Right ventricle myocardium inferior (tissue), 1 donor: Measurements from ENCODE around the gene COA3. TPM values are rescaled to one million over a fixed set of nuclear protein-coding genes. Genes with fewer than 3 reads are reported as not detected.
"Not testable (repeated sequence)": the region's sequence is repeated elsewhere in the genome, so short reads cannot be mapped to it uniquely, and the experiment has no call there.

Experiments
- ATAC-seq: fragments of 200-7000 bp; cut with Tn5 transposase; one replicate; pipeline ENCODE4 v1.9.1; 2020; ENCODE audit warnings: mild to moderate bottlenecking, moderate library complexity
- DNase-seq: peaks from one replicate; pipeline ENCODE4 v3.0.0; 2021; ENCODE audit errors: missing footprints
- intact Hi-C: fragments of 100-400 bp; cut with DNase I; formaldehyde crosslinking; loops from one replicate; pipeline ENCODE4 v1.11.0; 2022
- total RNA-seq: library from RNA; stranded (reverse); fragmentation: NEBNext Ultra II Directional; extraction: Animal tissue kit (Norgen Biotek cat#: 25700); gene quantifications from one replicate; pipeline ENCODE4 v1.2.1, GENCODE V29; 2021
- donor health status: DM: no; HTN: yes; CAD: no; lungs with severe emphysema.

COA3 gene
- total RNA-seq, 1 donor from 2014 or later: 72.6 TPM

DNA sequence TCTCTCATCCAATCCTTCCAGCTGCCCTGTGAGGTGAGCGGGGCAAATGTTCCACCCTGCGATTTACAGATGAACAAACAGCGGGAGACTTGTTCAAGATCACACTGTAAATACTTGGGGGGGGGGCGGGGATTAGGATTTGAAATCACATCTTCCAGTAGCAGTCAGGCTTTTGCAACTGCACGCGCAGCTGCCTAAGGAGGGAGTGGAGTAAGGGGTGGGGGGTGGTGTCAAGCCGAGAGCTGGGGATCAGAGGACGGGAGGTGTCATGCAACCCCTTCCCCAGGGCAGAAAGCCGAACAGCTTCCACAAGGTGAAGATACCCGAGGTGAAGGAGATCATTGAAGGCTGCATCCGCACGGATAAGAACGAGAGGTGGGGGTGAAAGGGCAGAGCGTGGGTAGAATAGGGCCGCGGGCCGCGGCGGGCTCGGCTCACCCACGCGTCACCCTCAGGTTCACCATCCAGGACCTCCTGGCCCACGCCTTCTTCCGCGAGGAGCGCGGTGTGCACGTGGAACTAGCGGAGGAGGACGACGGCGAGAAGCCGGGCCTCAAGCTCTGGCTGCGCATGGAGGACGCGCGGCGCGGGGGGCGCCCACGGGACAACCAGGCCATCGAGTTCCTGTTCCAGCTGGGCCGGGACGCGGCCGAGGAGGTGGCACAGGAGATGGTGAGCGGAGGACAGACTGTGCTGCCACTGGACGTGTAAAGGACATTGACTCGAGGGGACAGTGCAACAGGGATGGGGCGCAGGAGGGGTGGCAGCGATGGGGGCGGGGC lies 13.5 kb downstream of the COA3 start:
- no peak for ATAC-seq
- no peak for DNase-seq
- intact Hi-C loops: no loop called here

DNA sequence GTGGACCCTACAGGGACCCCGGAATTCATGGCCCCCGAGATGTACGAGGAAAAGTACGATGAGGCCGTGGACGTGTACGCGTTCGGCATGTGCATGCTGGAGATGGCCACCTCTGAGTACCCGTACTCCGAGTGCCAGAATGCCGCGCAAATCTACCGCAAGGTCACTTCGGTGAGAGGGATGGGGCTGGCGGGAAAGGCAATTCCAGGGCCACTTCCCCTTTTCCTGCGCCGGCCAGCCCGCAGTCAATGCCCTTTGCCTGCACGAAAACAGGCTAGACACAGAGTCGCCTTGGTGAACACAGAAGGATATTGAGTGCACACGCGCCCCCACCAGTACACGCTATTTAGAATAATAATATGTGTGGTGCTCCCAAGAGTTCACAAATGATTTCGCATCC lies 14.1 kb downstream of the COA3 start:
- intact Hi-C loops: no loop called here
- ATAC-seq (no peak), DNase-seq (no peak)

DNA sequence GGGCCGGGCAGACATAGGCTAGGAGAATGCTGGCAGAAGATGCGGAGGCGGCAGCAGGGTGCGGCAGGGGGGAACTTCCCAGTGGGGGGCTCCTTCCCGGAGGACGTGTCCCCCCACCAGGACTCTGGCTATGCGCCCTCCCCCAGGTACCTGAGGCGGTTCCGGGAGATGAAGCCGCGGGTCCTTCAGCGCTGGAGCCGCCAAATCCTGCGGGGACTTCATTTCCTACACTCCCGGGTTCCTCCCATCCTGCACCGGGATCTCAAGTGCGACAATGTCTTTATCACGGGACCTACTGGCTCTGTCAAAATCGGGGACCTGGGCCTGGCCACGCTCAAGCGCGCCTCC lies 14.7 kb downstream of the COA3 start:
- intact Hi-C loops: no loop called here
- no peak for DNase-seq
- ATAC-seq: no peak

DNA sequence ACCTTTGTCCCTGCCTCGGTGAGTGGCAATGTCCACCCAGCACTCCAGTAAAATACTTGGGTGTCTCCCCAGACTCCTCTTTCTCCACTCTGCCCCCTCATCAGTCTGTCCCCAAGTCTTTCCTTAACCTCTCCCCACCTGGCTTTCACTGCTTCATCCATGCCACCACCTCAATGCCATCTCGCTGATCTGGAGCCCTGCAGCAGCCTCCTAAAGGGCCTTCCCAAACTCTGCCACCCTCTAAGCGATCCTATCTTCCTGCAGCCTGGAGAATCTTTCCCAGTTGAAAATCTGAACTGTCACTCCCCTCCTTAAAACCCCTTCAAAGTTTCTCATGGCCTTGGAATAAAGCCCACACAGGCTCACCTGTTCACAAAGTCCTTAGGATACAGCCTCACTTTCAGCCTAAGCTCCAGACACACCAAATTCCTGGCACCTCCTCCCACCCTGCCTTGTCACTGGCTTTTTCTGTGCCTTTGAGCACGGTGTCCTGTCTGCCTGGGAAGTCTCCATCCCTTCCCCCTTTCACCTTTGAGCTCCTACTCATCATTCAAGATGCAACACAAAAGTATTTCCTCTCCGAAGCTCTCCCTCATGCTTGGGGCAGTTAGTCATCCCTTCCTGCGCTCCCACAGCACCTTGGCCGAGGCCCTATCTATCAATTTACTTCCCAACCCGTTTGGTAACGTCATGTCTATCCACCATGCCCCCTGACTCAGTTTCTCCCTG lies 15.3 kb downstream of the COA3 start:
- ATAC-seq (no peak), DNase-seq (no peak)
- intact Hi-C loops: no loop called here

DNA sequence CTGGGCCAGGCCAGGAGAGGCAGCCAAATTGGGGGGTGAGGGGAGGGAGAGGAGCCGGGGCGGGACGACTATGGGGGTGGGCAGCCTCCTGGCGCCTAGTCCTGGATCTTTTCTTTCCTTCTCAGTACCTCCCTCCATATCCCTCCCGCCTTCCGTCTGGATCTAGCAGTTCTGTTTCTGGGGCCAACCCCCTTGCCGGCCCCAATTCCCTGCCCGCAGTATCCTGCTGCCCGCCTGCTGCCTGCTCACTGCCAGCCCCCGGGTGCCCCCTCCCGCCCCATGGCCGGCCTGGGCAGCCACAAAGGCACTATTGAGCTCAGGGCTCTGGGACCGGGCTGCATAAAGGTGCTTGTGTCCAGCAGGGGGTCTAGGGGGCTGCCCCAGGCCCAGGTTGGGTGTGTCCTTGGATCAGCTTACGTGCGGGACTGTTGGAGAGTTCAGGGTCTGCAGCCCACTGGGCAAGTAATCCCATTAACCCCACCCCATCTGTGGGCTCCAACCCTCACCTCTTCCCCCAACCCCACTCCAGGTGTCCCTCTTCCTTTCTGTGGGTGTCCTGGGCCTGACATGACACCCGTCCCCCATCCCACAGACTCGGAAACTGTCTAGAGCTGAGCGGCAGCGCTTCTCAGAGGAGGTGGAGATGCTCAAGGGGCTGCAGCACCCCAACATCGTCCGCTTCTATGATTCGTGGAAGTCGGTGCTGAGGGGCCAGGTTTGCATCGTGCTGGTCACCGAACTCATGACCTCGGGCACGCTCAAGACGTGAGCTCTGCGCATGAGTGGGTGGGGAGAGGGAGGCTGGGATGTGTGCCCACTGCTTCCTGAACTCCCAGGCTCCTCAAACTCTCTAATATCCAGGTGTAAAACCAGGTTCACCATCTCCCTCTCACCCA lies 16.1 kb downstream of the COA3 start:
- DNase-seq (no peak), ATAC-seq (no peak)
- intact Hi-C loops: no loop called here

DNA sequence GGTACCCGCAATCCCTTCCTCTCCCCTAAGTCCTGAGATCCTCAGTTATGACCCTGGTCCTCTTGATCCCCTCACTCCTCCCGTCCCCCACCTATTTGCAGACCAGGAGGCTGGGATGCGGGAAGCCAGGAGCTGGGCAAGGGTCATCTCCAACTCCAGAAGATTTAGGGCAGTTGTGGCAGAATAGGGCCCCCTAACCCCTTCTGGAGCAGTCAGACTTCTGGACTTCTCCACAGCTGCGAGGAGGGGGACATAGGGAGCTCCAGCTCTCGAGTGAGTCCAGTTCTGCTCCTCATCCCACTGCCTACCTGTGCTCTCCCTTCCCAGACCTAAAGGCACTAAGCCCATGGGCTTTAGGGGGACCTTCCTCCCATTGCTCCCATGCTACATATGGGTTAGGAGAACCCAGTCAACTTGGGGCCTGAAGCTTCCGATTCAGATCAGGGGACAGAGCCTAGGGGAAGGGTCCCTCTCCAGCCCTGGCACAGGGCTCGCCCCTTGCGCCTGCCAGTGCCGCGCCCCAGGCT lies 16.8 kb downstream of the COA3 start:
- intact Hi-C loops: no loop called here
- DNase-seq: no peak
- ATAC-seq: no peak

DNA sequence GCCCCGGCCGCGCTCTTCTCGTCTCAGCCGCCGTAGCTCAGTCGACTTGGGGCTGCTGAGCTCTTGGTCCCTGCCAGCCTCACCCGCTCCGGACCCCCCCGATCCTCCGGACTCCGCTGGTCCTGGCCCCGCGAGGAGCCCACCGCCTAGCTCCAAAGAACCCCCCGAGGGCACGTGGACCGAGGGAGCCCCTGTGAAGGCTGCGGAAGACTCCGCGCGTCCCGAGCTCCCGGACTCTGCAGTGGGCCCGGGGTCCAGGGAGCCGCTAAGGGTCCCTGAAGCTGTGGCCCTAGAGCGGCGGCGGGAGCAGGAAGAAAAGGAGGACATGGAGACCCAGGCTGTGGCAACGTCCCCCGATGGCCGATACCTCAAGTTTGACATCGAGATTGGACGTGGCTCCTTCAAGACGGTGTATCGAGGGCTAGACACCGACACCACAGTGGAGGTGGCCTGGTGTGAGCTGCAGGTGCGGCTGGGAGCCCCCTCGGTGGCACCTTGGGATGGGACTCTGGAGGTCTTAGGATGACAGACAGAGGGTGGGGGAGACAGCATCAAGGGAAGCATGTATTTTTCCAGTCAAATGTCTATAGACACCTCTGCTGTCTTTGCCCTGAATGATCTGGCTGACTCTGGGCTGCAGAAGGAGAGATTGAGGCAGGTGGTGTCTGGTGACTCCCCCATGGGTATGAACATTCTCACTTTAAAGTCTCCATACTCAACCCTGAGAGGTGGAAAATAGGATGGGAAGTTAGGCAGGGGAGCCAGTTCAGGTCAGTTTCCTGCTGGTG lies 17.5 kb downstream of the COA3 start:
- intact Hi-C loops: no loop called here
- no peak for ATAC-seq
- DNase-seq: no peak

DNA sequence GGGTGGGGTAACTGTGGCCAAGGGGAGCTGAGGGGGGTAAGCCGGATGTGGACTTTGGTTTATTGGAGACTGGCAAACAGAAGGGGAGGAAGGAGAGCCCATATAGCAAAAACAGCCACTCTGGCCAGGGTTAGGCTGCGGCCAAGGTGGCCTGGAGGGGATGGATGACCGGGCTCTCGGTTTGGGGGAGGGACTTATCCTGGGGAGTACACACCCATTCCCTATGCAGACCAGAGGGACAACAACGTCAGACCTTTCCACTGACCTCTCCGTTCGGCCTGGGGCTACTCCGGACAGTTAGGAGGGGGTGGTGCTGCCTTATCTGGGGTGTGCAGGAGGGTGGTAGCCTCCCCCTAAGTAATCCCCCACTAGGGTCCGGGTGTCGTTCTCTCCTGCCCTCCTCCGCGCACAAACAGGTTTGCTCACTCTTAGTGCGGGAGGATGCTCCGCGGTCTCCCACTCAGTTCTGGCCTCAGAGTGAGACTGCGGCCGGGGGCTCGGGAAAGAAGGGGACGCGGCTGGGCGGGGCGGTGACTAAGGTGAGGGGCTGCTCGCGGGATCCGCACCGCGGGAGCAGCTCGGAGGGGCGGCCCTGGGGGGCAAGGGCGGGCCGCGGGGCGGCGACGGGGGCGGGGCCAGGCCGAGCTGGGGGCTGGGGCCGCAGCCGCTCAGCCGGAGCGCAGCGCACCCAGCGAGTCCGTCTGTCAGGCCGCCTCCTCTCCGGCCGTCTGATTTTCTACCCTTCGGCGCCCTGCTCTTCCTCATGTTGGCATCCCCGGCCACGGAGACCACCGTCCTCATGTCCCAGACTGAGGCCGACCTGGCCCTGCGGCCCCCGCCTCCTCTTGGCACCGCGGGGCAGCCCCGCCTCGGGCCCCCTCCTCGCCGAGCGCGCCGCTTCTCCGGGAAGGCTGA lies 18.3 kb downstream of the COA3 start, which contains the start of gene WNK4:
TSS of gene WNK4 (plus strand) at position 675 of the 915 bp plus-strand sequence. CDS start at position 764, 89 bp downstream.
- ATAC-seq (peak; percentile 27), DNase-seq (no peak)
- intact Hi-C loops: loop anchor here (10.0 kb wide), 1 partner anchor 45 kb away; the partner anchor contains the start of gene BECN1

DNA sequence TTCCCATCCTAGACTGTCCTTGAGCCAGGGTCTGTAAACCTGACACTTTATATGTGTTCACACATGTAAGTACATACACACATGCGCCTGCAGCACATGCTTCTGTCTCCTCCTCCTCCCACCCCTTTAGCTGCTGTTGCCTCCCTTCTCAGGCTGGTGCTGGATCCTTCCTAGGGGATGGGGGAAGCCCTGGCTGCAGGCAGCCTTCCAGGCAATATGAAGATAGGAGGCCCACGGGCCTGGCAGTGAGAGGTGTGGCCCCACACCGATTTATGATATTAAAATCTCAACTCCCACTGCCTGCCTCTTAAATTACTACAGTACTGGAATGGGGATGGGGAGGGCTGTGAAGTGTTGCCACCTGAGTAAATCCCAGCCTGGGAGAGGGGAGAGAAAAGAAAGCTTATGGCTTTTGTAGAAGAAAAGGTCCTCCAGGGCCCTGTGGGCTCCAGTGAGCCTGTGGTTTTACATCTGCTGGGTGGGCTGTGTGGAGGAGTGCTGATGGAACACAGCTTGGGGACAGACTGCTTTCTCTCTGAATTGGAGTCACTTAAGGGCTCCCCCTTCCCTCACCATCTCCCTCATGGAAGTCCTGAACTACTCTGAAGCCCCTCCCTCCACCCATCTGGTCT lies 19.1 kb downstream of the COA3 start:
- peak; percentile 3 for ATAC-seq
- DNase-seq: no peak
- intact Hi-C loops: loop anchor here (10.0 kb wide), 1 partner anchor 45 kb away; the partner anchor contains the start of gene BECN1

DNA sequence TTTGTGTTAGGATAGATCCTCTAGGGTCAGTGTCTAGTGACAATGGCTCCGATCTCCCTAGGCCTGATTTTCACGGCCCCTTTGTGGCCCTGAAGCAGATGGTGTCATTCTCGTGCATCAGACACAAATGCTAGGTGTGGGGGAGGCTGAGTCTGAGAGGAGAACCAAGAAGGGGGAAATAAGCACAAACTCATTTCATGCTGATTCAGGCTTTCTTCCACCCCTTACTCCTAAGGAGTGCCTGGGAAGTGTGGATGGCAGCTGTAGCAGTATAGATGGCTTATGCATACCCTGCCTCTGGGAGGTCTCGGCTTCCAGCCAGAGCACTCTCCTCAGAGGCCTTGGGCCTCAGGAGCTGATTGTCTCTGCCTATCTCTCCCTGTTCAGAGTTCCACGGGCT lies 19.9 kb downstream of the COA3 start:
- DNase-seq: no peak
- intact Hi-C loops: loop anchor here (10.0 kb wide), 1 partner anchor 46 kb away; the partner anchor contains the start of gene BECN1
- no peak for ATAC-seq

DNA sequence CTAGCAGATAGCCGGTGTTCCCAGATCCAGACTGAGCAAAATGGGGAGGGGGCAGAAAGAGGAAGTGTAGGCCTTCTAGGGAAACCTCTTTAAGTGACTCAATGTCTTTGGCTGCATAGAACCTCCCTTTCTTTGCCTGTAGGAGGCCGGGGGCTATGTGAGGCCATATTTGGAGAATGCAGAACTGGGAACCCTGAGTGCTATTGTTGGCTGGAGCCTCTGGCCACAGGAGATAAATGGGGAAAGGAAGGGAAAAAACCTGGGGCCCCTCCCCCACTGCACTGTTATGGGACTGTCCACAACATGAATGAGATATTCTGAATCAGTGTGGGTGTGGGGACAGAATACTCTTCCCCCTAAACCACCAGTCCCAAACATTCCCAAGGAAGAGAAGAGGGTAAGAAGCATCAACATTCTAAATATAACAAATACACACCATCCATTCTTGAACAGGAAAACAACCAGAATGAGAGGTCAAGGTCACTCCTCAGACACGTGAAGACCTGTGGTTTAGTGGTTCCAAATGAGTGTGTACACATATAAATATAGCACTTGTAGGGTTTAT lies 22.9 kb downstream of the COA3 start:
- no peak for DNase-seq
- no peak for ATAC-seq
- intact Hi-C loops: loop anchor here (10.0 kb wide), 1 partner anchor 49 kb away; the partner anchor contains the start of gene BECN1

DNA sequence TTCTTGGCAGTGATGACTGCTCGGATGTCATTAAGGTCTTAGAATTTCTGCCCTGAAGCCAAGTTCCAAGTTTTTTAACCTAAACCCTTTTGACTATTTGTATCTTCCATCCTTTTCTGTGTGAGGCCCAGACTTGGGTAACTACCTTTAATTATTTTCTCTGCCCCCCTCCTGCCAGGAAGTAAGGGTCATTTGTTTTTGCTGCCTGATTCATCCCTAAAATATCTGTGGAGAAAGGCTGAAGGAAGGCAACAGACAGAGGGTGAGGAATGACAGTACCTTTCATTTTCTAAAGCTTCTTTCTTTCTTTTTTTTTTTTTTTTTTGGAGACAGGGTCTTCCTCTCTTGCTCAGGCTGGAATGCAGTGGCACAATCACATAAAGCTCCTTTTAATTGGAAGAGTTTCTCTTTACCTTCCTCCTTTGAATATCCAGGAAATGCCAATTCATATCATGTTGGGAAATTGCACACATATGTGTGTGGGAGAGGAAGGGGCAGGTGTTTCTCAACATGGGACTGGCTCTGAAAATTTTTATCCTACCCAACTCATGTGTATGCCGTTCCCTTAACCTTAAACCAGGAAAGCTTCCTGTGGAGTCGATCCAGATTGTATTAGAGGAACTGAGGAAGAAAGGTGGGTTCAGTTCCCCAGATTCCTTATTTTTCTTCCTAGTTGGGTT lies 24.3 kb downstream of the COA3 start:
- no peak for ATAC-seq
- no peak for DNase-seq
- intact Hi-C loops: loop anchor here (10.0 kb wide), 1 partner anchor 51 kb away; the partner anchor contains the start of gene BECN1

DNA sequence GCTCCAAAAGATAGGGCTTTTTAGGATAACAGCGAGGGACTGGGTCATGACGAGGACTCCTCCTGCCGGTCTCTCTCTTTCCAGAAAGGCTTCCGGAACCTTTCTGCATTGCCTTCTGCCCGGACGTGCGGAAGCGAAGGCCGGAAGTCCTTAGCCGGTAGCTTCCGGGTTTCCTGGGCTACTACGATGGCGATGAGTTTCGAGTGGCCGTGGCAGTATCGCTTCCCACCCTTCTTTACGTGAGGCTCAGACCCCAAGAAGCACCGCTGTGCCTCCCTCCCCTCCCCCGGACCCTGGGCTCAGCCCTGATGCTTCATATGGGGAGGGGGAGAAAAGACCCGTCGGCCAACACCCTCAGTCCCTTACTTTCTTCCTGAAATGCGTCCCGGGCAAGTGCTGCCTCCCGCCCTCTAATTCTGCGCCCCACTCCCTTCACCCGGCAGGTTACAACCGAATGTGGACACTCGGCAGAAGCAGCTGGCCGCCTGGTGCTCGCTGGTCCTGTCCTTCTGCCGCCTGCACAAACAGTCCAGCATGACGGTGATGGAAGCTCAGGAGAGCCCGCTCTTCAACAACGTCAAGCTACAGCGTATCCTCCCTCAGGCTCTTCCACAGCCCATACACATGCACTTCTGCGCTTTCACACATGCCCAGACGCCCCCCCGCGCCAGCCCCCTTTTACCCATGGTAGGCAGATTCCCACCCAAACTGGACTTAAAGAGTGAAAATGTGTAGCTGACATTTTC lies 25.0 kb downstream of the COA3 start, which contains the start of gene VPS25:
TSS of gene VPS25 (plus strand) at position 160 of the 746 bp plus-strand sequence. CDS start at position 187, 27 bp downstream.
- intact Hi-C loops: loop anchor here (10.0 kb wide), 1 partner anchor 51 kb away; the partner anchor contains the start of gene BECN1
- ATAC-seq (peak; percentile 93), DNase-seq (peak; percentile 85)

DNA sequence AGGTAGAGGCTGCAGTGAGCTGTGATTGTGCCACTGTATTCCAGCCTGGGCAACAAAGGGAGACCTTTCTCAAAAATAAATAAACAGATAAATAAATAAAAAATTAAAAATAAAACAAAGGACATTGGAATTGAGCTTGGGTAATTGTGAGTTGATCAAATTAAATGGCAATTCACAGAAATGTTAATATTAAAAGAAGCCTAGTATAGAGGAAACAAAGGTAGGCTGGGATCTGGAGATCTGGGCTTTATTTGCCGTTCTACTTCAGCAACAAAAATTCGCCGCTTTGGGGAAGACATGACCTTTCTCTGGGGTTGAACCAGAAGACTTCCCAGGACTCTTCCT lies 25.6 kb downstream of the COA3 start:
- intact Hi-C loops: loop anchor here (10.0 kb wide), 1 partner anchor 52 kb away; the partner anchor contains the start of gene BECN1
- ATAC-seq (no peak), DNase-seq (no peak)

DNA sequence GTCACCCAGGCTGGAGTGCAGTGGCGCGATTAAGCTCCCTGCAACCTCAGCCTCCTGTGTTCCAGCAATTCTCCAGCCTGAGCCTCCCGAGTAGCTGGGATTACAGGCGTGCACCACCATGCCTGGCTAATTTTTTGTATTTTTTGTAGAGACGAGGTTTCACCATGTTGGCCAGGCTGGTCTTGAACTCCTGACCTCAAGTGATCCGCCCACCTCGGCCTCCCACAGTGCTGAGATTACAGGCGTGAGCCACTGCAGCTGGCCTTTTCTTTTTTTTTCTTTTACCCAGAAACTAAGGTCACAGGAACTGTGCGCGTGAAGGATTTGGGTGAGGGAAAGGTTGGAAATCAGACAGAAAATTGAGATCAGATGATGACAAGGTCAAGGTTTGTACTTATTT lies 28.5 kb downstream of the COA3 start:
- ATAC-seq, DNase-seq: not testable (repeated sequence)
- intact Hi-C loops: loop anchor here (10.0 kb wide), 1 partner anchor 55 kb away; the partner anchor contains the start of gene BECN1
